RWPE1 (cell line): ENCODE results near the gene WDR86.

Experiments
- CTCF ChIA-PET: fragments of 350-600 bp; sonication (Branson Sonifier 250); formaldehyde crosslinking; extraction: SDS; loops from one replicate; lab custom pipeline; 2021; lab: Yijun Ruan, JAX
- POLR2A ChIA-PET: fragments of 400-600 bp; formaldehyde crosslinking; extraction: SDS; loops from one replicate; lab custom pipeline; 2020; ENCODE audit warnings: antibody characterized with exemption; ENCODE audit not compliant: low non-redundant PET; lab: Yijun Ruan, JAX
- DNase-seq: peaks from one replicate; pipeline ENCODE4 v3.0.0; 2012; ENCODE audit warnings: low spot score
- H3K27ac ChIP-seq: fragments of 450-650 bp; 2 replicates; pipeline ENCODE4 v1.5.1; 2017
- CTCF ChIP-seq: fragments of 450-650 bp; conservative IDR thresholded peaks from 2 replicates; pipeline ENCODE4 v1.5.1; 2017; ENCODE audit warnings: low read depth, mild to moderate bottlenecking

Gene WDR86

GRCh38 chr7:151440799-151441445, 31.1 kb upstream of the WDR86 start:
- peak overlapping the region; percentile 27; the same call in 1 of the 2 replicates for H3K27ac ChIP-seq
- no peak for TF ChIP-seq CTCF
- no peak for DNase-seq
- CTCF ChIA-PET, result interaction anchor here (0.7 to 0.8 kb wide), 2 partner anchors 9 to 25 kb away, joined by 4 read pairs; no protein-coding TSS in a partner anchor
- POLR2A ChIA-PET, result no interaction called here

GRCh38 chr7:151439855-151440798, 30.3 kb upstream of the WDR86 start, which contains the start of gene CRYGN:
CRYGN (minus strand) TSS chr7:151440141; CDS start chr7:151439917, 224 bp downstream.
- no peak for DNase-seq
- peak within 1 kb of the TSS; percentile 27; the same call in 1 of the 2 replicates for H3K27ac ChIP-seq
- ChIA-PET CTCF (interaction anchor here (0.7 to 0.8 kb wide), 2 partner anchors 9 to 25 kb away, joined by 4 read pairs; no protein-coding TSS in a partner anchor), POLR2A (no interaction called here)
- no peak for TF ChIP-seq CTCF

GRCh38 chr7:151438864-151439601, 29.2 kb upstream of the WDR86 start:
- ChIA-PET CTCF (interaction anchor here (0.7 kb wide), 1 partner anchor 18 kb away, joined by 3 read pairs; no protein-coding TSS in a partner anchor), POLR2A (no interaction called here)
- no peak for TF ChIP-seq CTCF
- no peak overlapping the region for H3K27ac ChIP-seq
- DNase-seq, result no peak

DNA sequence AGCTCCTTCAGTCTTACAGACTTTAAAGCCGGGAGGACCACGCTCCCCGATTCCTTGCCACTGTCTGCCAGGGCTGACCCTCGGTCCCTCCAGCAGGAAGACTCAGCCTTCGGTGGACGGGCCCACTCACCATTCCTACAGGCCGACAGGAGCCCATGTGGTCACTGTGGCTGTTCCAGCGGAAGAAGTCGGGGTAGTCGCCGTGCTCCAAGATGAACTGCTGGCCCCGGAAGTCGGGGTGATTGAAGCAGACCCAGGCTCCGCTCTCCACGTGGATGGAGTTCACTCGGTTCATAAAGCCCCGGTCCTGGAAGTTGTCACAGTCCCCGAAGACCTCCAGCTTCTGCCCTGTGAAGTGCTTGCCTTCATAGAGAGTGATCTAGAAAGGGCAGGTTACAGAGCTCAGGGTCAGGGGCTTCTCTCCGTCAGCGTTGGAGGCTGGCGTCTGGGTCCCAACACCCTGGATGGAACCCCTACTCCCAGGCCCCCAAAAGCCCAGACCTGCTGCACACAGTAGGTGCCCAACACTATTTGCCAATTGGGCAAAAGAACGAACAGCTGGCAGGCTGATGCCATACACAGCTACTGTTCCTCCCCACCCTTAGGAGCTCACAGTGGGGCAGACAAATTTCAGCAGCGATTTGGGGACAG, 28.2 kb upstream of the WDR86 start:
- POLR2A ChIA-PET, result no interaction called here
- CTCF ChIA-PET, result interaction anchor here (0.7 kb wide), 1 partner anchor 19 kb away, joined by 3 read pairs; no protein-coding TSS in a partner anchor
- H3K27ac ChIP-seq, result no peak overlapping the region
- no peak for TF ChIP-seq CTCF
- DNase-seq, result no peak

DNA sequence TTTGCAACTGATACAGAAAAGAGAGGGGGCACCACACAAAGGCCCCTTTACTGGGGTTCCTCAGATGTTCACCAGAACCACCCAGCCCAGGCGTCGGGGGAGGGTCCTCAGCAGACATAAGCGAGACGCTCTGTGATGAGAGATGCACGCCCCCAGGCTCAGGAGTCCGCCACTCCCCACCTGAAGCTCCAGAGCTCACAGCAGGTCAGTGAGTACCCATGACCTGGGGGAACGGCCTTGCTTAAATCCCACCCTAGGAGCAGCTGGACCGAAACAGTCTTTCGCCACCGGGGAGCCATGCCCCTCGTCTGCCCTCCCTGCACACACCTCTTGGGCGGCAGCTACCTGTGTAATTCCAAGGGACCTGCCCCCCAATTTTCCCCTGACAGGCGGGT, 27.3 kb upstream of the WDR86 start:
- POLR2A ChIA-PET, result no interaction called here
- no peak overlapping the region for H3K27ac ChIP-seq
- DNase-seq, result no peak
- CTCF ChIA-PET, result no interaction called here
- no peak for TF ChIP-seq CTCF
